Esophagus muscularis mucosa (tissue), 3 donors: Measurements from ENCODE around the gene DESI1.

Source experiments
- CTCF ChIP-seq, 3 experiments: fragments of 200-600 bp in 2 of 3; fragments of 450-650 bp in 1 of 3; sonication (generic) in 2 of 3; IDR thresholded peaks; one replicate each; pipeline ENCODE4 v1.5.1; 2017 to 2019; ENCODE audit warnings: antibody characterized with exemption in 3 of 3, mild to moderate bottlenecking in 2 of 3, moderate library complexity in 1 of 3
- POLR2A ChIP-seq: fragments of 450-650 bp; IDR thresholded peaks from one replicate; pipeline ENCODE4 v1.6.1; 2017; ENCODE audit warnings: antibody characterized with exemption, moderate library complexity, mild to moderate bottlenecking, low read depth

- TF ChIP-seq POLR2A (no peak), CTCF (IDR thresholded peaks at IDR 0.05) (no peak)
These were observed 40.2 kb upstream of the DESI1 start for GRCh38 chr22:41661088-41661487.
